ENCODE results near the gene SHISA8.
"Not testable (repeated sequence)": the region's sequence is repeated elsewhere in the genome, so short reads cannot be mapped to it uniquely, and the experiment has no call there.

SHISA8 gene

DNA sequence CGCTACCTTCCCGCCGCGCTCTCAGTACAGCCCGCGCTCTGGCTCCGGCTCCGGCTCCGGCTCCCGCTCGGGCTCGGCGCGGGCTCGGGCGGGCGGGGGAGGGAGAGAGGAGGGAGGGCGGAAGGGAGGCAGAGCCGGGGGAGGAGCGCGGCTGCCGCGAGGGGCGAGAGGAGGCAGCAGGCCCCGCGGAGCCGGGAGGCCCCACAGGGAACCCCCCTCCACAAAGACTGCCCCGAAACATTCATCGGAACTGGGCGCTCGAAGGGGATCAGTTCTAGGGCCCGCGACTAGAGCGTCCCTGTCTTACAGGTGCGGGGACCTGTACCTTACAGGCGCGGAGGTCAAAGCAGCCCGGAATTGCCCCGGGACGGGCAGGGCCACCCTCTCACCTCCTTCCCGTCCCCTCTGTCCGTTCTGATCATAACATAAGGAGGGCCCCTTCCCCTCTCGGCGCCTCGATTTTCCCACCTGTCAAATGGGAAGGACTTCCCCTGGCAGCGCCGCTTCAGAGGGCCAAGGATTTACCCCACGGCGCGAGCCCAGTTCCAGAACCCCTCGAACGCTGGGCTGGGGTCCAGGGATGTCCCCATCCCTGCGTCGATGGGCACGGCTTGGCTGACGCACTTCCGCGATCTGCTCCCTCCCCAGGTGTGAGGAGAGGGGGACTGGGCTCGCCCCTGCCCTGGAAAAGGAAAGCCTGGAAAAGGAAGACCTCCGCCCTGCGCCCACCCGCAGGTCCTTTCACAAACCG, at the start of gene SHISA8:
Gene SHISA8 (minus strand): TSS at position 40 of the 751 bp plus-strand sequence. CDS start 407 bp downstream, outside the sequence.
- H3K9me3 ChIP-seq (ENCODE audit: control insufficient read depth in 2 of 2, low read length in 2 of 2) = no peaks in the 10 kb centered on the region
- peak within 1 kb of the TSS; percentile 16 to 44 for H3K4me3 ChIP-seq (ENCODE audit: low read length in 2 of 2)
- no peak within 1 kb of the TSS for H3K9ac ChIP-seq (ENCODE audit: low read depth in 1 of 2, low read length in 2 of 2)
- no peak within 1 kb of the TSS for H3K27ac ChIP-seq (ENCODE audit: low read depth in 2 of 2, low read length in 2 of 2)
- no peaks in the 10 kb centered on the region for H3K36me3 ChIP-seq (ENCODE audit: control insufficient read depth in 2 of 2, insufficient read depth in 2 of 2, low read length in 2 of 2)
- H3K27me3 ChIP-seq (ENCODE audit: control insufficient read depth in 2 of 2, insufficient read depth in 2 of 2, low read length in 2 of 2) = peaks cover 52 to 59% of the 10 kb centered on the region in 2 donors
- H3K4me1 ChIP-seq (ENCODE audit: control insufficient read depth in 2 of 2, insufficient read depth in 2 of 2, low read length in 2 of 2) = peaks cover 18 to 32% of the 10 kb centered on the region in 2 donors

DNA sequence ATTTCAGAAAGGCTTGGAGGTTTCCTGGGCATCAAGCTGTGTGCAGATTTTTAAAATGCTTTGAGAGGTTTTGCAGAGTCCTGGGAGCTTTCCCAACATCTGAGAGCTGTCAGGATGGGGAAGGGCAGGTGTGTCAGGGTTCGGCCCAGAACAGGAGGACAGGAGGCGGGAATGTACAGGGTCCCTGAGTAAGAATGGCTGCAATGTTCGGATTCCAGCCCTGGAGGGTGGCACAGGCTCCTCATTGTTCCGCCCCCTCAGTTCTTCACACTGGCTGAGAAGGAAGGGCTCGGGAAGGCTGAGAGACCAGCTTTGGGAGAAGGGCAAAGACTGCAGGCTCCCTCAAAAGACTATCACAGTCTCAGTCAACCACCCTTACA, 49.2 kb upstream of the SHISA8 start:
- Histone ChIP-seq H3K4me3 (ENCODE audit: low read length in 2 of 2) (no peak overlapping the region), H3K4me1 (ENCODE audit: control insufficient read depth in 2 of 2, insufficient read depth in 2 of 2, low read length in 2 of 2) (no peaks in the 10 kb centered on the region), H3K27ac (ENCODE audit: low read depth in 2 of 2, low read length in 2 of 2) (no peak overlapping the region), H3K9me3 (ENCODE audit: control insufficient read depth in 2 of 2, low read length in 2 of 2) (no peaks in the 10 kb centered on the region), H3K27me3 (ENCODE audit: control insufficient read depth in 2 of 2, insufficient read depth in 2 of 2, low read length in 2 of 2) (no peaks in the 10 kb centered on the region), H3K9ac (ENCODE audit: low read depth in 1 of 2, low read length in 2 of 2) (no peak overlapping the region), H3K36me3 (ENCODE audit: control insufficient read depth in 2 of 2, insufficient read depth in 2 of 2, low read length in 2 of 2) (no peaks in the 10 kb centered on the region)

DNA sequence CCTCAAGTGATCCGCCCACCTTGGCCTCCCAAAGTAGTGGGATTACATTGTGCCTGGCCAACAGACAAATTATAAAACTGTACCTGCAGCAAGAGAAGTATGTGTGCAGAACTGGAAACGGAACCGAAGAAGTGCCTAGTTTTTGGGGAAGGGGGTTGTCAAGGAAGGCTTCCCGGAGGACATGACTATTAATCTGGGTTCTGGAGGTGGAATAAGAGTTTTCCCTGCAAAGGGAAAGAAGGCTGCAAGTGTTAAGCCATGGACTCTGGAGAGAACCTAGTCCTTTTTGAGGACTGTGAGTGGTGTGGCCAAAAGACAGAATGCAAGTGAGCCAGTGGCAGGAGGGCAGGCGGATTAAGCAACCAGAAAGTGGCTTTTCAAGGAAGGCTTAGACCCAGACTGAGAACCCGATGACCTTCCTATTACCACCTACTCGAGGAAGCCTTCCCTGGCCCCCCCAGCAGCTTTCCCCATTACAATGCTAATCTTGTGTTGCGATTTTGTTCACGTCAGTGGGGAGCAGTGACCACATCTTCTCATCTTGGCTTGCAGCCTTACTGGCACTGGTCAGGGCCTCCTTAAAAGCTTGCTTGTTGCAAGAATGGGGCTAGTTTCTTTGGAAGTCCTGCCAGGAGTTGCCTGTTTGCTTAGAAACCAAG, 48.7 kb upstream of the SHISA8 start:
- Histone ChIP-seq H3K4me3 (ENCODE audit: low read length in 2 of 2) (no peak overlapping the region), H3K27ac (ENCODE audit: low read depth in 2 of 2, low read length in 2 of 2) (no peak overlapping the region), H3K4me1 (ENCODE audit: control insufficient read depth in 2 of 2, insufficient read depth in 2 of 2, low read length in 2 of 2) (no peaks in the 10 kb centered on the region), H3K9me3 (ENCODE audit: control insufficient read depth in 2 of 2, low read length in 2 of 2) (no peaks in the 10 kb centered on the region), H3K27me3 (ENCODE audit: control insufficient read depth in 2 of 2, insufficient read depth in 2 of 2, low read length in 2 of 2) (no peaks in the 10 kb centered on the region), H3K9ac (ENCODE audit: low read depth in 1 of 2, low read length in 2 of 2) (no peak overlapping the region), H3K36me3 (ENCODE audit: control insufficient read depth in 2 of 2, insufficient read depth in 2 of 2, low read length in 2 of 2) (no peaks in the 10 kb centered on the region)

DNA sequence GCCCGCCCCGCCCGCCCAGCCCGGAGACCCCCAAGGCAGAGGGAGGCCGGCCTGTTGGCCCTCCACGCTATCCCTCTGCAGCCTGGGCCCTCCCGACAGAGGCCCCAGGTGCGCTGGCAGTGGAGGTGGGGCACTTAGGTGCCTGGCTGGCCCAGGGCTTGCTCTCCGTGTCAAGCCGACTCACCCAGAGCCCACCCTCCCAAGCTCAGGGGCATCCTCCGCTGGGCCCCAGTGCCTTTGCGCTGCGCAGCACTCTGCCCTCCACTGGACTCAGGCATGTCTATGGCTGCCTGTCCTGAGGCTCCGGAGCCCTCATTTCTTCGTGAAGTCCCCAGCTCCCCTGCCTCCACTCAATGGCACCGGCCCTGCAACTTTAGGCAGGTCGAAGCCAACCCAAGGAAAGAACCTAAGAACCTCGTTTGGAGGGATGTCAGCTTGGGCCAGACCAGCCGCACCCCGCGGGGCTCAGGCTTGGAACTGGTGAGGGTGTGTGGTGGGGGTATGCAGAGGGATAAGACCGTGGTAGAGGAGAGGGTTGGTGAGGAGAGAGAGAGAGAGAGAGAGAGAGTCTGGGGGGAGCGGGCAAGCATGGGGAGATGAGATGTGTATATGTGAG, 43.2 kb upstream of the SHISA8 start:
- H3K27me3 ChIP-seq (ENCODE audit: control insufficient read depth in 2 of 2, insufficient read depth in 2 of 2, low read length in 2 of 2) = no peaks in the 10 kb centered on the region
- no peaks in the 10 kb centered on the region for H3K9me3 ChIP-seq (ENCODE audit: control insufficient read depth in 2 of 2, low read length in 2 of 2)
- peak overlapping the region in 1 of 2 donors; percentile 12 for H3K9ac ChIP-seq (ENCODE audit: low read depth in 1 of 2, low read length in 2 of 2)
- H3K4me3 ChIP-seq (ENCODE audit: low read length in 2 of 2) = no peak overlapping the region
- no peaks in the 10 kb centered on the region for H3K36me3 ChIP-seq (ENCODE audit: control insufficient read depth in 2 of 2, insufficient read depth in 2 of 2, low read length in 2 of 2)
- no peaks in the 10 kb centered on the region for H3K4me1 ChIP-seq (ENCODE audit: control insufficient read depth in 2 of 2, insufficient read depth in 2 of 2, low read length in 2 of 2)
- H3K27ac ChIP-seq (ENCODE audit: low read depth in 2 of 2, low read length in 2 of 2) = no peak overlapping the region

DNA sequence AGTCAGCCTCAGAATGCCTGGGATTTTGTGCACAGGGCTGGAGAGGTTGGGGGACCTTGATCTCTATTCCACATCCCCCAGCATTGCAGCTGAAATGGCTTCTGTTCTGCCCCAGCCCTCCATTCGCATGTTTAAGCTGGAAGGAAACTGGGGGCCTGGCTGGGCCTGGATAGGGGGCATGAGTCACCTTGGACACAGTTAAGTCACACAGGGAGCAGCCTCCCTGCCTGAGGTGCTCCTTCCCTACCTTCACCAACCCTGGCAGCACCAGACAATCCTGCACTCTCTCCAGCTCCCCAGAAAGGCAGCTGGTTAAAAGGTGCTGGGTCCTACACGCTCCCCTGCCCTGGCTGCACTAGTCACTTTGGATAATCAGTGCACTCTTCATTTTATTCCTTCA, 37.8 kb upstream of the SHISA8 start:
- Histone ChIP-seq H3K27me3 (ENCODE audit: control insufficient read depth in 2 of 2, insufficient read depth in 2 of 2, low read length in 2 of 2) (no peaks in the 10 kb centered on the region), H3K36me3 (ENCODE audit: control insufficient read depth in 2 of 2, insufficient read depth in 2 of 2, low read length in 2 of 2) (no peaks in the 10 kb centered on the region), H3K4me1 (ENCODE audit: control insufficient read depth in 2 of 2, insufficient read depth in 2 of 2, low read length in 2 of 2) (no peaks in the 10 kb centered on the region), H3K27ac (ENCODE audit: low read depth in 2 of 2, low read length in 2 of 2) (no peak overlapping the region), H3K4me3 (ENCODE audit: low read length in 2 of 2) (no peak overlapping the region), H3K9ac (ENCODE audit: low read depth in 1 of 2, low read length in 2 of 2) (no peak overlapping the region), H3K9me3 (ENCODE audit: control insufficient read depth in 2 of 2, low read length in 2 of 2) (no peaks in the 10 kb centered on the region)

DNA sequence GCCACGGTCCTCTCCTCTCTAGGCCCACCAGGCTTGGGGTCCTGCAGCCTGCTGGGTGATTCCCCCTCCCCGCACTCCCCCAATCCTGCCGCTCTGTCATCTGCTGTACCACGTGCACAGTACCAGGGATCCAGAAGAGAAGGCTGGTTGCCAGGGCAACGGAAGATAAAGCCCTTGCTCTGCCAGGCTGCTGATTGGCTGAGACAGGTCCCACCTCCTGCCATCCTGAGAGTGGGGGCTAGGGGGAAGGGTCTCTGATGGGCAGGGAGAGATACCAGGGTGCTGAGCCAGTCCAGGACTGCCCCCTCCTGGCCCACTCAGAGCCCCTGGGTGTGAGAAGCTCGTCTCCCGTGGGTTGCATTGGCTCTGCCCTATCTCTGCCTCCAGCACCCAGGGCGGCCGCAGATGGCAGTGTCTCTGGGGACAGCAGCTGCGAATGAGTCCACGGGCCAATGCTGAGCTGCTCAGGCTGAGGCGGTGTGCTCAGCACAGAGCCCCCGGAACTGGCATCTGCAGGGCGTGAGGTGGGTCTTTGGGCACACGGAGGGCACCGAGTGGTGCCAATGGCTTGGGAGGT, 37.1 kb upstream of the SHISA8 start, which contains the start of gene SMIM45:
Gene SMIM45 (plus strand): TSS at position 253 of the 577 bp plus-strand sequence.
- no peak within 1 kb of the TSS for H3K27ac ChIP-seq (ENCODE audit: low read depth in 2 of 2, low read length in 2 of 2)
- H3K36me3 ChIP-seq (ENCODE audit: control insufficient read depth in 2 of 2, insufficient read depth in 2 of 2, low read length in 2 of 2) = no peaks in the 10 kb centered on the region
- H3K4me3 ChIP-seq (ENCODE audit: low read length in 2 of 2) = no peak within 1 kb of the TSS
- no peaks in the 10 kb centered on the region for H3K27me3 ChIP-seq (ENCODE audit: control insufficient read depth in 2 of 2, insufficient read depth in 2 of 2, low read length in 2 of 2)
- no peak within 1 kb of the TSS for H3K9ac ChIP-seq (ENCODE audit: low read depth in 1 of 2, low read length in 2 of 2)
- H3K4me1 ChIP-seq (ENCODE audit: control insufficient read depth in 2 of 2, insufficient read depth in 2 of 2, low read length in 2 of 2) = no peaks in the 10 kb centered on the region
- H3K9me3 ChIP-seq (ENCODE audit: control insufficient read depth in 2 of 2, low read length in 2 of 2) = no peaks in the 10 kb centered on the region

DNA sequence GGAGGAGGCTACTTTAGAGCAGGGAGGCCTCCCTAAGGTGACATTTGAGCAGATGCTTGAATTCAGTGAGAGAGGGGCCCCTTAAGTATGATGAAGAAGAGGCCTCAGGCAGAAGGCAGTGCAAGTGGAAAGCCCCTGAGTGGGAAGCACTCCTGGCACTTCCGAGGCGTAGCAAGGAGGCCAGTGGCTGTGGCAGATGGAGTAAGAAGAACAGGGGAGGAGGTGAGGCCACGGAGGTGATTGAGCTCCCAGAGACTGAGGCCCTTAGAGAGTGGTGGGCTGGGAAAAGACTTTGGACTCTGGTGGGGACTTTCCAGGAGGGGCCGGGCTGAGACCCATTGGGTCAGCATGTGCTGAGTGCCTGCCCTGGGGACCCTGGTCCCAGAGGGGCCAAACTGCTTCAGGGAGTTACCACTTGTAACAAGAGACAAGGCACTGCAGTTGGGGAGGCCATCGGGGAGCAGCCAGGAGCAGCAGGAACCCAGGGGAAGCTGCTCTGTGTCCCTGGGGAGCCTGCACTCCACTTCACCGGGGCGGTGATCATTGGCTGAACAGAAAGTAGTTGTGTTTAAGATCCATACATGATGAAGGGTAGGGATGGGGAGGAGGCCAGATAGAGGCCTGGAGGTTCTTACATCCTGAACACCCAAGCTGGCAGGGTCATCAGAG, 34.6 kb upstream of the SHISA8 start:
- H3K36me3 ChIP-seq (ENCODE audit: control insufficient read depth in 2 of 2, insufficient read depth in 2 of 2, low read length in 2 of 2) = no peaks in the 10 kb centered on the region
- H3K27me3 ChIP-seq (ENCODE audit: control insufficient read depth in 2 of 2, insufficient read depth in 2 of 2, low read length in 2 of 2) = no peaks in the 10 kb centered on the region
- no peak overlapping the region for H3K4me3 ChIP-seq (ENCODE audit: low read length in 2 of 2)
- H3K9ac ChIP-seq (ENCODE audit: low read depth in 1 of 2, low read length in 2 of 2) = no peak overlapping the region
- no peak overlapping the region for H3K27ac ChIP-seq (ENCODE audit: low read depth in 2 of 2, low read length in 2 of 2)
- no peaks in the 10 kb centered on the region for H3K9me3 ChIP-seq (ENCODE audit: control insufficient read depth in 2 of 2, low read length in 2 of 2)
- H3K4me1 ChIP-seq (ENCODE audit: control insufficient read depth in 2 of 2, insufficient read depth in 2 of 2, low read length in 2 of 2) = peaks cover 7 to 11% of the 10 kb centered on the region in 2 donors

DNA sequence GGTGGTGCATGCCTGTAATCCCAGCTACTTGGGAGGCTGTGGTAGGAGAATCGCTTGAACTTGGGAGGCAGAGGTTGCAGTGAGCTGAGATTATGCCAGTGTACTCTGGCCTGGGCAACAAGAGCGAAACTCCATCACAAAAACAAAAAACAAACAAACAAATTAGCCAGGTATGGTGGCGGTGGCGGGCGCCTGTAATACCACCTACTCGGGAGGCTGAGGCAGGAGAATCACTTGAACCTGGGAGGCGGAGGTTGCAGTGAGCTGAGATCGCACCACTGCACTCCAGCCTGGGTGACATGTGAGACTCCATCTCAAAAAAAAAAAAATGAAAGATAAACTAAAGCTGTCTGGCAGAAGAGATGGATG, 34.0 kb upstream of the SHISA8 start:
- not testable (repeated sequence) for H3K9ac ChIP-seq (ENCODE audit: low read depth in 1 of 2, low read length in 2 of 2); H3K27ac ChIP-seq (ENCODE audit: low read depth in 2 of 2, low read length in 2 of 2); H3K27me3 ChIP-seq (ENCODE audit: control insufficient read depth in 2 of 2, insufficient read depth in 2 of 2, low read length in 2 of 2); H3K9me3 ChIP-seq (ENCODE audit: control insufficient read depth in 2 of 2, low read length in 2 of 2); H3K4me3 ChIP-seq (ENCODE audit: low read length in 2 of 2); H3K36me3 ChIP-seq (ENCODE audit: control insufficient read depth in 2 of 2, insufficient read depth in 2 of 2, low read length in 2 of 2)
- peaks cover 8 to 11% of the 10 kb centered on the region in 2 donors for H3K4me1 ChIP-seq (ENCODE audit: control insufficient read depth in 2 of 2, insufficient read depth in 2 of 2, low read length in 2 of 2)

DNA sequence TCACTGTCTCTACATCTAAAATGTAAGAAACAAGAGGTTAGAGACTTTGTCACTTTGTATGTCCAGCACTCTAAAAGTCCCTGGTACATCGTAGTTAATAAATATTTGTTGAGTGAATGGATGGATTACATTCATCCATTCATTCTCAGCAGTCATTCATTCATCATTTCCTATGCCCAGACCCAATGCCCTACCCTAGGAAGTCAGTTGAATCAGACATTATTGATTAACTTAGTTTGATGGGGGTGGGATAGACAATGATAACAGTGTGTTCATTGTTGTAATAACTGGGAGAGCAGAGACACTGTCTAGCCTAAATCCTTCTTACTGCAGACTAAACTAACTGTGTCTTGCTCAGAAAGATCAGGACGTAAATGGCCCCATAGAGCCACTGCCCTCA, 33.3 kb upstream of the SHISA8 start:
- Histone ChIP-seq H3K4me1 (ENCODE audit: control insufficient read depth in 2 of 2, insufficient read depth in 2 of 2, low read length in 2 of 2) (peaks cover 11 to 14% of the 10 kb centered on the region in 2 donors), H3K9me3 (ENCODE audit: control insufficient read depth in 2 of 2, low read length in 2 of 2) (no peaks in the 10 kb centered on the region)

More for the DNA sequence above, 33.3 kb upstream of the SHISA8 start:
- Histone ChIP-seq H3K27me3 (ENCODE audit: control insufficient read depth in 2 of 2, insufficient read depth in 2 of 2, low read length in 2 of 2) (no peaks in the 10 kb centered on the region), H3K4me3 (ENCODE audit: low read length in 2 of 2) (no peak overlapping the region), H3K27ac (ENCODE audit: low read depth in 2 of 2, low read length in 2 of 2) (no peak overlapping the region), H3K36me3 (ENCODE audit: control insufficient read depth in 2 of 2, insufficient read depth in 2 of 2, low read length in 2 of 2) (no peaks in the 10 kb centered on the region), H3K9ac (ENCODE audit: low read depth in 1 of 2, low read length in 2 of 2) (no peak overlapping the region)
